PFSK-1 (cell line): ENCODE data around the gene SCN1A.

Source experiments
- FOXP2 ChIP-seq: optimal IDR thresholded peaks from 2 replicates; pipeline ENCODE3; 2011; ENCODE audit warnings: borderline replicate concordance, control low read depth, inconsistent platforms; ENCODE audit not compliant: insufficient read depth; ENCODE audit errors: extremely low read length, extremely low read depth
- POLR2AphosphoS5 ChIP-seq: IDR thresholded peaks from 2 replicates; pipeline ENCODE4 v1.6.1; 2012; ENCODE audit warnings: low read depth, mild to moderate bottlenecking, control low read depth, low read length, moderate library complexity
- SIN3A ChIP-seq: IDR thresholded peaks from 2 replicates; pipeline ENCODE4 v1.6.1; 2012; ENCODE audit warnings: mild to moderate bottlenecking, low read length, moderate library complexity, borderline replicate concordance; ENCODE audit not compliant: insufficient read depth
- TAF1 ChIP-seq: IDR thresholded peaks from 2 replicates; pipeline ENCODE4 v1.6.1; 2012; ENCODE audit warnings: low read length, control low read depth, borderline replicate concordance; ENCODE audit not compliant: insufficient read depth
- TF ChIP-seq, protein P1 (sequence below), 2 experiments: IDR thresholded peaks; 2 replicates each; pipeline versions ENCODE4 v1.6.1 to v1.8.0; 2011 to 2012; ENCODE audit warnings: low read depth in 2 of 2, low read length in 2 of 2, control low read depth in 1 of 2, inconsistent platforms in 1 of 2, mild to moderate bottlenecking in 1 of 2, moderate library complexity in 1 of 2; ENCODE audit not compliant: insufficient read depth in 1 of 2

DNA sequence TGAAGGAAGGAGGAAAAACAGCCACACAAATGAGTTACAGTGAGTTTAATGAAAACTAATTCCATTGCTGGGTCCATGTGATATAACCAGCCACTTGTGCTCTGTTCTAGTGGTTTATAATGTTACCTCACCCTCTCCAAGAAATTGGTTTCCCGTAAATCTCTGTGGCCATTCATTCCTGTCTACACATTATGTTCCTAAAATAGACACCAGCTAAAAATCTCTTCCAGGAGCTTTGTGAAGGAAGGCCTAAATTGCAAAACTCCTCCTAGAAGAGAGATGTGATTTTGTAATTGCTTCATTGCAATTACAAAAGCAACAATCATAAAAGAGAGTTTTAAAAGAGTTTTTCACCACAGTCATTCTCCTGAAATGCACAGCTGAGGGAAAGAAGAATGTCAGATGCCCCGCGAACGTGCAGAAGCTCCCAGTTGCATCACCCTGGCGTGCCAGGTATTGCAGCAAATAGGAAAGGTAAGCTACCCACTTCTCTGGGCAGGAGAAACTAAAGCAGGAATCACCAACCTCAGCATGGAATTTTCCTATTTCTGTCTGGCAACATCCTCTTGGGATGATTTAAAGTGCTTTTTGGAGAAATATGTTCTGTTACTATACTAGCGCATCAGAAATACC lies 1.7 kb downstream of the SCN1A start:
- TF ChIP-seq POLR2AphosphoS5 (no peak), SIN3A (no peak), FOXP2 (no peak), TAF1 (no peak)
- TF ChIP-seq, protein P1, sequence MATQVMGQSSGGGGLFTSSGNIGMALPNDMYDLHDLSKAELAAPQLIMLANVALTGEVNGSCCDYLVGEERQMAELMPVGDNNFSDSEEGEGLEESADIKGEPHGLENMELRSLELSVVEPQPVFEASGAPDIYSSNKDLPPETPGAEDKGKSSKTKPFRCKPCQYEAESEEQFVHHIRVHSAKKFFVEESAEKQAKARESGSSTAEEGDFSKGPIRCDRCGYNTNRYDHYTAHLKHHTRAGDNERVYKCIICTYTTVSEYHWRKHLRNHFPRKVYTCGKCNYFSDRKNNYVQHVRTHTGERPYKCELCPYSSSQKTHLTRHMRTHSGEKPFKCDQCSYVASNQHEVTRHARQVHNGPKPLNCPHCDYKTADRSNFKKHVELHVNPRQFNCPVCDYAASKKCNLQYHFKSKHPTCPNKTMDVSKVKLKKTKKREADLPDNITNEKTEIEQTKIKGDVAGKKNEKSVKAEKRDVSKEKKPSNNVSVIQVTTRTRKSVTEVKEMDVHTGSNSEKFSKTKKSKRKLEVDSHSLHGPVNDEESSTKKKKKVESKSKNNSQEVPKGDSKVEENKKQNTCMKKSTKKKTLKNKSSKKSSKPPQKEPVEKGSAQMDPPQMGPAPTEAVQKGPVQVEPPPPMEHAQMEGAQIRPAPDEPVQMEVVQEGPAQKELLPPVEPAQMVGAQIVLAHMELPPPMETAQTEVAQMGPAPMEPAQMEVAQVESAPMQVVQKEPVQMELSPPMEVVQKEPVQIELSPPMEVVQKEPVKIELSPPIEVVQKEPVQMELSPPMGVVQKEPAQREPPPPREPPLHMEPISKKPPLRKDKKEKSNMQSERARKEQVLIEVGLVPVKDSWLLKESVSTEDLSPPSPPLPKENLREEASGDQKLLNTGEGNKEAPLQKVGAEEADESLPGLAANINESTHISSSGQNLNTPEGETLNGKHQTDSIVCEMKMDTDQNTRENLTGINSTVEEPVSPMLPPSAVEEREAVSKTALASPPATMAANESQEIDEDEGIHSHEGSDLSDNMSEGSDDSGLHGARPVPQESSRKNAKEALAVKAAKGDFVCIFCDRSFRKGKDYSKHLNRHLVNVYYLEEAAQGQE (IDR thresholded peaks at IDR 0.05; ENCODE audit: insufficient read depth in 1 of 2, low read depth in 2 of 2, low read length in 2 of 2): no peak
